NT2/D1 (cell line): ENCODE measurements around the gene ITPRIPL2.

Source experiments
- SUZ12 ChIP-seq: IDR thresholded peaks from 2 replicates; pipeline ENCODE4 v1.6.1; 2011; ENCODE audit not compliant: insufficient read length, insufficient read depth; ENCODE audit errors: extremely low read depth
- YY1 ChIP-seq: IDR thresholded peaks from 2 replicates; pipeline ENCODE4 v1.6.1; 2011; ENCODE audit not compliant: insufficient read length, insufficient read depth
- ZNF274 ChIP-seq: IDR thresholded peaks from 2 replicates; pipeline ENCODE4 v1.6.1; 2011; ENCODE audit warnings: mild to moderate bottlenecking, low read depth, low read length

GRCh38 chr16:19143599-19143956 lies 29.8 kb downstream of the ITPRIPL2 start:
- TF ChIP-seq ZNF274, result no peak
- TF ChIP-seq YY1, result no peak
- TF ChIP-seq SUZ12, result no peak
